HL-60/S4 (cell line): ENCODE measurements around the gene MTHFD1L.
"Not testable (repeated sequence)": the region's sequence is repeated elsewhere in the genome, so short reads cannot be mapped to it uniquely, and the experiment has no call there.

Experiments
- in situ Hi-C: fragments of 300-500 bp; cut with MboI; formaldehyde crosslinking; loops from 2 replicates; pipeline ENCODE4 v1.14.3; 2022; ENCODE audit warnings: low sequenced_read_pairs

Gene MTHFD1L

GRCh38 chr6:151087055-151087454 lies 221.6 kb downstream of the MTHFD1L start:
- in situ Hi-C loops = not testable (repeated sequence)

- in situ Hi-C loops = no loop called here
Measured at GRCh38 chr6:151087861-151088598, 222.5 kb downstream of the MTHFD1L start.

- in situ Hi-C loops = no loop called here
Measured at GRCh38 chr6:151088599-151088935, 223.1 kb downstream of the MTHFD1L start.

GRCh38 chr6:151088963-151089362 lies 223.5 kb downstream of the MTHFD1L start:
- in situ Hi-C loops = no loop called here

GRCh38 chr6:151089978-151090377 lies 224.5 kb downstream of the MTHFD1L start:
- in situ Hi-C loops = no loop called here

- in situ Hi-C loops = no loop called here
Measured at GRCh38 chr6:151091571-151091970, 226.1 kb downstream of the MTHFD1L start.

- in situ Hi-C loops = no loop called here
Measured at GRCh38 chr6:151092591-151092990, 227.1 kb downstream of the MTHFD1L start.

- in situ Hi-C loops = no loop called here
Measured at GRCh38 chr6:151093706-151094105, 228.2 kb downstream of the MTHFD1L start.

- in situ Hi-C loops = no loop called here
Measured at GRCh38 chr6:151095538-151096254, 230.2 kb downstream of the MTHFD1L start.

- in situ Hi-C loops = no loop called here
Measured at GRCh38 chr6:151096255-151096612, 230.7 kb downstream of the MTHFD1L start.

GRCh38 chr6:151096691-151097606 lies 231.4 kb downstream of the MTHFD1L start:
- in situ Hi-C loops = no loop called here

GRCh38 chr6:151098166-151098565 lies 232.7 kb downstream of the MTHFD1L start:
- in situ Hi-C loops = no loop called here

- in situ Hi-C loops = no loop called here
Measured at GRCh38 chr6:151100326-151100725, 234.8 kb downstream of the MTHFD1L start.

- in situ Hi-C loops = no loop called here
Measured at GRCh38 chr6:151101161-151101815, 235.8 kb downstream of the MTHFD1L start.

GRCh38 chr6:151101816-151102694 lies 236.6 kb downstream of the MTHFD1L start:
- in situ Hi-C loops = no loop called here

- in situ Hi-C loops = no loop called here
Measured at GRCh38 chr6:151103266-151103665, 237.8 kb downstream of the MTHFD1L start.

- in situ Hi-C loops = no loop called here
Measured at GRCh38 chr6:151107897-151108427, 242.5 kb downstream of the MTHFD1L start.

- in situ Hi-C loops = no loop called here
Measured at GRCh38 chr6:151108548-151108947, 243.0 kb downstream of the MTHFD1L start.

GRCh38 chr6:151109361-151109760 lies 243.9 kb downstream of the MTHFD1L start:
- in situ Hi-C loops = no loop called here
